Ovary (tissue), 9 donors: ENCODE measurements around the gene LMF1. TPM values are rescaled to one million over a fixed set of nuclear protein-coding genes. Genes with fewer than 3 reads are reported as not detected.

Experiments used
- DNase-seq, 5 donors: peaks; one replicate each; pipeline ENCODE4 v3.0.0-alpha.2; 2019 to 2020
- H3K27ac ChIP-seq, 2 donors: fragments of 200-600 bp; one replicate each; pipeline versions ENCODE4 v1.5.1 to v1.8.0; 2019 to 2022
- H3K27me3 ChIP-seq: fragments of 200-600 bp; one replicate; pipeline ENCODE4 v1.8.0; 2022
- H3K36me3 ChIP-seq: fragments of 200-600 bp; sonication (generic); one replicate; pipeline ENCODE4 v1.5.1; 2019
- H3K4me1 ChIP-seq: one replicate; pipeline ENCODE4 v1.8.1; 2013; ENCODE audit warnings: mild to moderate bottlenecking, moderate library complexity; ENCODE audit not compliant: insufficient read depth
- H3K4me3 ChIP-seq: fragments of 200-600 bp; sonication (generic); one replicate; pipeline ENCODE4 v1.5.1; 2017
- H3K9me3 ChIP-seq, 2 donors: fragments of 200-600 bp in 1 of 2; sonication (generic) in 1 of 2; one replicate each; pipeline versions ENCODE4 v1.5.1 to v1.8.1; 2013 to 2019; ENCODE audit warnings: mild to moderate bottlenecking in 1 of 2, moderate library complexity in 1 of 2
- CTCF ChIP-seq, 3 donors: fragments of 450-650 bp in 2 of 3; fragments of 200-600 bp in 1 of 3; IDR thresholded peaks; one replicate each; pipeline versions ENCODE4 v1.5.1 to v1.8.0; 2016 to 2022; ENCODE audit warnings: antibody characterized with exemption in 3 of 3, mild to moderate bottlenecking in 1 of 3
- EP300 ChIP-seq: sonication (generic); formaldehyde crosslinking; IDR thresholded peaks from one replicate; pipeline ENCODE4 v1.6.1; 2017; ENCODE audit warnings: antibody characterized with exemption
- POLR2A ChIP-seq: fragments of 450-650 bp; IDR thresholded peaks from one replicate; pipeline ENCODE4 v1.6.1; 2017; ENCODE audit warnings: antibody characterized with exemption, mild to moderate bottlenecking, moderate library complexity
- WGBS, 3 donors: extraction: QIAGEN DNeasy Blood & Tissue Kit in 1 of 3; methylation state at CpG; one replicate each; pipeline versions ENCODE4 v1.1.5 to v1.1.7; 2013 to 2017; 5-methylcytosine and 5-hydroxymethylcytosine counted together
- intact Hi-C, 4 donors: fragments of 100-400 bp; cut with DNase I; formaldehyde crosslinking; loops; one replicate each; pipeline versions ENCODE4 v1.11.0 to v1.15.1; 2022 to 2023
- polyA plus RNA-seq, 2 donors: library from polyadenylated mRNA; stranded (reverse); fragments of 200-250 nt in 1 of 2; fragments of 350-450 nt in 1 of 2; fragmentation: Illumina TruSeq in 1 of 2; extraction: RNeasy Lipid Tissue Mini Kit (QIAGEN cat#74804) in 1 of 2; gene quantifications; one replicate each; pipeline ENCODE4 v1.2.3, GENCODE V29; 2013 to 2014
- total RNA-seq, 7 donors: library from RNA; depleted of rRNA in 2 of 7; stranded (reverse); fragments of >200 nt in 2 of 7; fragmentation: NEBNext Ultra II Directional in 3 of 7; extraction: Animal tissue kit (Norgen Biotek cat#: 25700) in 3 of 7; gene quantifications; one replicate each; pipeline versions ENCODE4 v1.1.0 to v1.2.4, GENCODE V29; 2016 to 2023
- donor health status: DM: no; HTN: no; CAD: no; lungs with moderate emphysema.
- donor health status: DM: no; HTN: no; CAD: no.
- donor health status: Bipolar disorder and iron deficiency.
- donor health status: DM: yes; HTN: yes; CAD: no.
- donor health status: DM: no; HTN: no; CAD: no.
- donor health status: DM: yes; HTN: yes; CAD: no.

LMF1 gene
- total and polyA plus RNA-seq, 9 donors = 7.8 to 31.9 (median 23.6) TPM

- TF ChIP-seq CTCF (IDR thresholded peaks at IDR 0.05) = no peak
- TF ChIP-seq EP300 = no peak
- TF ChIP-seq POLR2A = no peak
- DNase-seq = no peak
- intact Hi-C loops = no loop called here
- 73 to 81% (median 80%) methylated on average over 14 of the region's 14 CpGs for WGBS, 3 donors
- H3K4me3 ChIP-seq = no peak overlapping the region
- H3K27ac ChIP-seq = no peak overlapping the region
- no peaks in the 10 kb centered on the region for H3K4me1 ChIP-seq
- H3K27me3 ChIP-seq = no peaks in the 10 kb centered on the region
- H3K9me3 ChIP-seq = no peaks in the 10 kb centered on the region
- H3K36me3 ChIP-seq = no peaks in the 10 kb centered on the region
Measured at GRCh38 chr16:1008085-1008484, 37.3 kb upstream of the LMF1 start.

GRCh38 chr16:1007284-1007850 is 36.6 kb upstream of the LMF1 start:
- no peaks in the 10 kb centered on the region for H3K9me3 ChIP-seq
- H3K4me1 ChIP-seq = no peaks in the 10 kb centered on the region
- no peaks in the 10 kb centered on the region for H3K27me3 ChIP-seq
- TF ChIP-seq POLR2A (no peak), CTCF (IDR thresholded peaks at IDR 0.05) (no peak), EP300 (no peak)
- 63 to 74% (median 67%) methylated on average over 16 of the region's 16 CpGs for WGBS, 3 donors
- H3K36me3 ChIP-seq = no peaks in the 10 kb centered on the region
- H3K27ac ChIP-seq = no peak overlapping the region
- H3K4me3 ChIP-seq = no peak overlapping the region
- intact Hi-C loops = no loop called here
- no peak for DNase-seq

- intact Hi-C loops = no loop called here
- Histone ChIP-seq H3K27ac (no peak overlapping the region), H3K9me3 (no peaks in the 10 kb centered on the region), H3K4me1 (no peaks in the 10 kb centered on the region), H3K27me3 (no peaks in the 10 kb centered on the region), H3K4me3 (no peak overlapping the region), H3K36me3 (no peaks in the 10 kb centered on the region)
- TF ChIP-seq CTCF (IDR thresholded peaks at IDR 0.05) (no peak), EP300 (no peak), POLR2A (no peak)
- DNase-seq = no peak
- WGBS, 3 donors = 87 to 89% (median 88%) methylated on average over 25 of the region's 25 CpGs
Measured at GRCh38 chr16:1006781-1007180, 36.0 kb upstream of the LMF1 start.

- no peak for TF ChIP-seq CTCF (IDR thresholded peaks at IDR 0.05)
- TF ChIP-seq EP300 = no peak
- TF ChIP-seq POLR2A = no peak
- H3K4me1 ChIP-seq = no peaks in the 10 kb centered on the region
- no peaks in the 10 kb centered on the region for H3K9me3 ChIP-seq
- no peaks in the 10 kb centered on the region for H3K27me3 ChIP-seq
- intact Hi-C loops = no loop called here
- WGBS, 3 donors = 78 to 84% (median 81%) methylated on average over 11 of the region's 11 CpGs
- no peak overlapping the region for H3K27ac ChIP-seq
- H3K4me3 ChIP-seq = no peak overlapping the region
- no peak for DNase-seq
- no peaks in the 10 kb centered on the region for H3K36me3 ChIP-seq
Measured at GRCh38 chr16:1005286-1005685, 34.5 kb upstream of the LMF1 start.
